Activated CD4-positive, alpha-beta T cell treated with anti-CD3 and anti-CD28 coated beads for 24 hours (primary cell): ENCODE results near the gene USB1.

Source experiments
- DNase-seq, 2 donors: peaks; one replicate each; pipeline ENCODE4 v3.0.0-alpha.2; 2020; ENCODE audit warnings: low read depth in 2 of 2

Gene USB1

GRCh38 chr16:58019866-58020538, 18.8 kb downstream of the USB1 start:
- no peak for DNase-seq

GRCh38 chr16:58020628-58021521, 19.7 kb downstream of the USB1 start:
- no peak for DNase-seq

- DNase-seq: no peak
These were observed 20.7 kb downstream of the USB1 start for GRCh38 chr16:58021661-58022551.

- no peak for DNase-seq
These were observed 21.6 kb downstream of the USB1 start for GRCh38 chr16:58022601-58023371.

GRCh38 chr16:58024486-58025350, 23.5 kb downstream of the USB1 start:
- DNase-seq: no peak

- peak; percentile 48 to 58 for DNase-seq
These were observed 24.3 kb downstream of the USB1 start, which contains the start of gene MMP15 for GRCh38 chr16:58025351-58026138. MMP15 (plus strand) TSS chr16:58025754; CDS start chr16:58026351, 597 bp downstream.

GRCh38 chr16:58026139-58026704, 25.0 kb downstream of the USB1 start:
- no peak for DNase-seq

- no peak for DNase-seq
These were observed 25.5 kb downstream of the USB1 start for GRCh38 chr16:58026705-58027160.

- DNase-seq: no peak
These were observed 26.1 kb downstream of the USB1 start for GRCh38 chr16:58027161-58027915.

- DNase-seq: no peak
These were observed 26.8 kb downstream of the USB1 start for GRCh38 chr16:58027916-58028455.

GRCh38 chr16:58028541-58029070, 27.4 kb downstream of the USB1 start:
- DNase-seq: no peak

- DNase-seq: no peak
These were observed 28.2 kb downstream of the USB1 start for GRCh38 chr16:58029410-58029809.

- DNase-seq: no peak
These were observed 29.1 kb downstream of the USB1 start for GRCh38 chr16:58030136-58030840.

GRCh38 chr16:58031016-58031800, 30.0 kb downstream of the USB1 start:
- DNase-seq: no peak

- no peak for DNase-seq
These were observed 31.6 kb downstream of the USB1 start for GRCh38 chr16:58032710-58033293.
